MM.1S (cell line): ENCODE data around the gene TYSND1.

ENCODE experiments used
- CTCF ChIP-seq: fragments of 300-600 bp; sonication (generic); IDR thresholded peaks from 2 replicates; pipeline ENCODE4 v1.5.1; 2016; ENCODE audit warnings: antibody characterized with exemption, low read length, mixed read lengths
- EZH2 ChIP-seq: fragments of 300-600 bp; sonication (generic); optimal IDR thresholded peaks from 2 replicates; pipeline ENCODE3; 2017; ENCODE audit warnings: low read depth, mild to moderate bottlenecking, antibody characterized with exemption, low read length, mixed read lengths
- EZH2phosphoT487 ChIP-seq: fragments of 300-600 bp; sonication (generic); IDR thresholded peaks from 2 replicates; pipeline ENCODE4 v1.6.1; 2018; ENCODE audit warnings: antibody characterized with exemption, low read length

GRCh38 chr10:70126700-70127395 lies 19.7 kb downstream of the TYSND1 start:
- TF ChIP-seq CTCF: no peak
- TF ChIP-seq EZH2: no peak
- TF ChIP-seq EZH2phosphoT487: no peak
